H1 (cell line): ENCODE measurements around the gene ANK3. TPM values are rescaled to one million over a fixed set of nuclear protein-coding genes. Genes with fewer than 3 reads are reported as not detected.

Experiments
- RBBP5 ChIP-seq: IDR thresholded peaks from 2 replicates; pipeline ENCODE4 v1.7.1; 2012; ENCODE audit warnings: low read depth, mild to moderate bottlenecking, inconsistent platforms, low read length, moderate library complexity, borderline replicate concordance
- SIX5 ChIP-seq: IDR thresholded peaks from 2 replicates; pipeline ENCODE4 v1.6.1; 2011; ENCODE audit warnings: mild to moderate bottlenecking, low read depth, low read length
- SP2 ChIP-seq: IDR thresholded peaks from 2 replicates; pipeline ENCODE4 v1.6.1; 2012; ENCODE audit warnings: mild to moderate bottlenecking, low read length, inconsistent platforms
- polyA plus RNA-seq, 7 experiments: library from polyadenylated mRNA; depleted of rRNA in 3 of 7; stranded (reverse) in 5 of 7; unstranded in 2 of 7; fragments of >200 nt in 5 of 7; fragments of 200-250 nt in 2 of 7; gene quantifications; 1 replicate in 5 of 7; 2 replicates in 1 of 7; 4 replicates in 1 of 7; pipeline versions ENCODE4 v1.2.1 to v1.2.3, GENCODE V29; 2011 to 2013; ENCODE audit warnings: missing spikeins in 2 of 7, mixed read lengths in 2 of 7
- total RNA-seq: library from RNA; stranded (reverse); fragmentation: NEBNext Ultra II Directional; extraction: Animal tissue kit (Norgen Biotek cat#: 25700); gene quantifications from 2 replicates; pipeline ENCODE4 v1.2.1, GENCODE V29; 2021

The ANK3 gene
- total and polyA plus RNA-seq, 2 of the 8 experiments (the other 6 are each of a cell fraction or from before 2014, with no cell fraction given): 18.1 to 67.9 TPM

DNA sequence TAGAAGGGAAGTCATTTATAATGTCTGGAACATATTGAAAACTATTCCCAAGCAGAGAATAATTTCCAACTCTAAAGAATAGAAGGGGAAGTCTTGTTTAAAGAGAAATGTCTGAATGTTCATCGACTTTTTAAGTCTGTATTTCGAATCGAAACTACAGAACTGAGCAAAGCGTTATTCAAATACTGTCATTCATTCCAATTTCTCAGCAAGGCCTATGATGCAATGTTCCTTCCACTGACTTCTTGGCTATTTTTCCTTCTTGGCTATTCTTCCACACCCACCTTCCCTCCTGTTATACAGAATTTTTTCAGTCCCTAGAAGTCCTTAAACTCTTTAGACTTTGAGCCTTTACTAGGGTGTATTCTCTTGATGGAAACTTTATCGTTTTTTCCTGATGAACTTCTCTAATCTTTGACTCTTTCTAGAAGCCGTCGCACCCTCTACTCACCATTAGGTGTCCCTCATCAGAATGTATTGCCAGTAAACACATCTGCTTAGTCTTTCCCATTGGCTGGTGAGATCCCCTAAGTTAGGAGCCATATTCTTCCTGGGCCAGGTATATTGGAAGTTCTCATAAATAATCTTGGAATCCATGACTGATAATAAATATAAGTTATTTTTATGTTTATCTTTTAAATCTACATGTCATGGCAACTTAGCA is 247.6 kb downstream of the ANK3 start (continued):
- no peak for TF ChIP-seq RBBP5
- no peak for TF ChIP-seq SIX5
- no peak for TF ChIP-seq SP2
